Limb (tissue), 2 donors: ENCODE data around the gene AQP12B.
"Not testable (repeated sequence)": the region's sequence is repeated elsewhere in the genome, so short reads cannot be mapped to it uniquely, and the experiment has no call there.

ENCODE experiments used
- DNase-seq, 2 donors: peaks; one replicate each; pipeline ENCODE4 v3.0.0-alpha.2; 2016; ENCODE audit errors: extremely low spot score in 2 of 2

The AQP12B gene

GRCh38 chr2:240682431-240683224, at the start of gene AQP12B:
Gene AQP12B, minus strand, starts transcription at chr2:240682885. Its CDS starts 48 bp downstream, at chr2:240682837.
- not testable (repeated sequence) for DNase-seq

- DNase-seq: no peak
Measured at GRCh38 chr2:240732184-240732583, 49.5 kb upstream of the AQP12B start.

- DNase-seq: peak in 1 of 2 donors; percentile 44
Measured at GRCh38 chr2:240731178-240731545, 48.5 kb upstream of the AQP12B start.

GRCh38 chr2:240730501-240731177, 48.0 kb upstream of the AQP12B start:
- no peak for DNase-seq

GRCh38 chr2:240728827-240729226, 46.1 kb upstream of the AQP12B start:
- no peak for DNase-seq

GRCh38 chr2:240728361-240728760, 45.7 kb upstream of the AQP12B start:
- no peak for DNase-seq

- DNase-seq: no peak
Measured at GRCh38 chr2:240727913-240728312, 45.2 kb upstream of the AQP12B start.

GRCh38 chr2:240727439-240727838, 44.8 kb upstream of the AQP12B start:
- no peak for DNase-seq

GRCh38 chr2:240726876-240727275, 44.2 kb upstream of the AQP12B start:
- no peak for DNase-seq

- DNase-seq: no peak
Measured at GRCh38 chr2:240725671-240726070, 43.0 kb upstream of the AQP12B start.

- no peak for DNase-seq
Measured at GRCh38 chr2:240725266-240725665, 42.6 kb upstream of the AQP12B start.

- no peak for DNase-seq
Measured at GRCh38 chr2:240724431-240724830, 41.7 kb upstream of the AQP12B start.

- DNase-seq: no peak
Measured at GRCh38 chr2:240723851-240724250, 41.2 kb upstream of the AQP12B start.

- DNase-seq: no peak
Measured at GRCh38 chr2:240722796-240723735, 40.4 kb upstream of the AQP12B start.

GRCh38 chr2:240722376-240722775, 39.7 kb upstream of the AQP12B start:
- no peak for DNase-seq

GRCh38 chr2:240721596-240722180, 39.0 kb upstream of the AQP12B start:
- no peak for DNase-seq

- no peak for DNase-seq
Measured at GRCh38 chr2:240720686-240721595, 38.3 kb upstream of the AQP12B start.

- DNase-seq: no peak
Measured at GRCh38 chr2:240719676-240720545, 37.2 kb upstream of the AQP12B start.

- DNase-seq: no peak
Measured at GRCh38 chr2:240718896-240719490, 36.3 kb upstream of the AQP12B start.
